HG03060 (cell line): Measurements from ENCODE around the gene APCDD1L.
"Not testable (repeated sequence)": the region's sequence is repeated elsewhere in the genome, so short reads cannot be mapped to it uniquely, and the experiment has no call there.

Source experiments
- ATAC-seq: cut with Tn5 transposase; IDR thresholded peaks from one replicate; pipeline ENCODE4 v1.9.1; 2021; ENCODE audit warnings: low read depth, moderate number of reproducible peaks; ENCODE audit not compliant: unreplicated experiment

Gene APCDD1L

DNA sequence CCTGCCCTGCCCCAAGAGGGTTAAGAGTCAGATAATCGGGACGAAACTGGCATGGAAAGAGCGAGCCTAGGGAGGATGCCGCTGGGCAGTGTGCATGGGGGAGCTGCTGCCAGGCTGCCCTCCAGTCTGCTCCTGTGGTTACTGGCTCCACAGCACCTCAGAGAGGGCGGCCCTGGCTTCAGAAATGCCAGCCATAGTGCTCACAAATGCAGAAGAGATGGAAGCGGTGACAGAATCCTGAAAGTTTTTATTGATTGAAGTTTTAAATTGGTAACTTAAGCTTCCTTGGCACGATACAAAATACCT, 68.3 kb downstream of the APCDD1L start:
- no peak for ATAC-seq

DNA sequence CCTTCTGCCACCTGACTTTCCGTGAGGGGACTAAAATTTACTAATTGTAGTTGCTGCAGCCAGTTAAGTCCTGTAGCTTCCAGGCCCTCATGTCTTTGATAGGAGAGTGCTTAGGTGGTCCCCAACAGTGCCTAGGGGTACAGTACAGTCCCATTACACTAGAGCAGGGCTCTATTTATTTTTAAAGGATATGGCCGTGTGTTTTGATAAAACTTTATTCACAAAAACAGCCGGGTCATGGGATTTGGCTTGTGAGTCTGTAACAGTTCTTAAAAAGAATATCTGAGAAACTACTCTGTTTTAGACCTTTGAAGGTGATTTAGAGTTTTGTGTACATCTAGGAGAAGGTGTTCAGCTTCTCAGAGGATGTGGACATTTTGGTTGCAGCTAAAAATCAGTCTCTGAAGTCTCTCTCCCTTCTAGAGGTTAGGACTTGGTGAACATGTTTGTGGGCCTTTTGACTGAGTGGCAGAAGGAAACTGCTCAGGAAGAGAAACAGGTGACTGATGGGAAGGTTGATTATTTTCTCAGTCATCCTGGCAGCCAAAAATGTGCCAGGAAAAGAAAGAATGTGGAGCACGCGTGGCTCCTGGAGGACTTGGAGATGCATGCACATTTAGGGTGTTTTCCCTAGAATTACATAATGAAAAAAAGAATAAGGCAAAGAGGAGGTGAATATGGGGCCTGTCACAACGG, 68.8 kb downstream of the APCDD1L start:
- ATAC-seq, result no peak

DNA sequence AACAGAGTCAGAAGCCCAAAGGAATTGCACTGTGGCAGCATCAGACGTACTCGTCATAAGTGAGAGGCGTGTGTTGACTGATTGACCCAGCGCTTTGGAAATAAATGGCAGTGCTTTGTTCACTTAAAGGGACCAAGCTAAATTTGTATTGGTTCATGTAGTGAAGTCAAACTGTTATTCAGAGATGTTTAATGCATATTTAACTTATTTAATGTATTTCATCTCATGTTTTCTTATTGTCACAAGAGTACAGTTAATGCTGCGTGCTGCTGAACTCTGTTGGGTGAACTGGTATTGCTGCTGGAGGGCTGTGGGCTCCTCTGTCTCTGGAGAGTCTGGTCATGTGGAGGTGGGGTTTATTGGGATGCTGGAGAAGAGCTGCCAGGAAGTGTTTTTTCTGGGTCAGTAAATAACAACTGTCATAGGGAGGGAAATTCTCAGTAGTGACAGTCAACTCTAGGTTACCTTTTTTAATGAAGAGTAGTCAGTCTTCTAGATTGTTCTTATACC, 70.4 kb downstream of the APCDD1L start:
- ATAC-seq, result no peak

DNA sequence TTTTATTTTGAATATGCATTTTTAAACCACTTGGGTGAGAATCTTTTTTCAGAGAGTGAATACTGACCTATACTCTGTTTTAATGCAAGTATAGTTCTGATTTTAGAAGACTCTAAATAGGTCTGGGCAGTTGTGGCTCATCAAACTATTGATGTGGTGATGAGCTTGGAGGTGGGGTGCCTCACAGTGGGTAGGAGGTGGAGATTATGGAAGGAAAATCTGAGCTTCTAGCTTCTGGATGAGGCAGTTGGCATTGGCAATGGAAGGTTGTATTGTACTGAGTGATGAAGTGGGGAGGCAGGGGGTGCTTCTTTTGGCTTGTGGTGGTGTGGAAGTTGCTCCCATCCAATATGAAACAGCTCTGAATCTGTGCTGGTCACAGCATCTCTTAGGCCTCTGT, 73.5 kb downstream of the APCDD1L start:
- ATAC-seq, result no peak

DNA sequence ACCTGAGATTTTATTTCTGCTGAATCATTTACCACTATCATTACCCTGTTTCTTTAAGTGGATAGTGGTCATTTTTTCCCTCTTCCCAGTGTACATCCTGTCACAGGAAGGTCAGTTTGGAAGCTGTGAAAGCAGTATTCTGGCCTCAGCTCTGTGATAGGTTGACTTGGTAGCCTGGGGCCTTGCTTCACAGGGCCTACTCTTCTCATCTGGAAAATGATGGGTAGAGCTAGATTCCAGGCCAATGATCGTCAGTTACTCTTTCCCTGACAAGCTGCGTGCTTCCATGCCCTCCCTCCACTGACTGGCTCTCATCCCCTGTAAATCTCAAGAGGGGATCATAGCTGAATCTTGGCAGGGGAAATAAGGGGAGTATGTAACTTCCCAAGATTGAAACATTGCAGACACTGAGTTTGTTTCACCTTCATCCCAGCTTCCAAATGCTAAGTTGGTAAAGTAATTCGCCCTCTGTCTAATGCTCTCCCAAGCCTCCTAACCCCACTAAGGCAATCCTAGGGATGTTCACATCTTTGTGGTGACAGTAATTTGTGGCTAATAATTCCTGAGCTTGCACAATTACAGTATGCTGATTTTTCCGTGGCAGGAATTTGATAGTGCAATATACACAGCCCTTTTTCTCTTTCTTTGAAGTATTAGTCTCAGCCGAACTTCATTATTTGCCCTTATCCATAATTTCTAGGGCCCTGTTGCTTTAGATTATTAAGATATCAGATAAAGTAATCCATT, 75.0 kb downstream of the APCDD1L start:
- ATAC-seq, result no peak

DNA sequence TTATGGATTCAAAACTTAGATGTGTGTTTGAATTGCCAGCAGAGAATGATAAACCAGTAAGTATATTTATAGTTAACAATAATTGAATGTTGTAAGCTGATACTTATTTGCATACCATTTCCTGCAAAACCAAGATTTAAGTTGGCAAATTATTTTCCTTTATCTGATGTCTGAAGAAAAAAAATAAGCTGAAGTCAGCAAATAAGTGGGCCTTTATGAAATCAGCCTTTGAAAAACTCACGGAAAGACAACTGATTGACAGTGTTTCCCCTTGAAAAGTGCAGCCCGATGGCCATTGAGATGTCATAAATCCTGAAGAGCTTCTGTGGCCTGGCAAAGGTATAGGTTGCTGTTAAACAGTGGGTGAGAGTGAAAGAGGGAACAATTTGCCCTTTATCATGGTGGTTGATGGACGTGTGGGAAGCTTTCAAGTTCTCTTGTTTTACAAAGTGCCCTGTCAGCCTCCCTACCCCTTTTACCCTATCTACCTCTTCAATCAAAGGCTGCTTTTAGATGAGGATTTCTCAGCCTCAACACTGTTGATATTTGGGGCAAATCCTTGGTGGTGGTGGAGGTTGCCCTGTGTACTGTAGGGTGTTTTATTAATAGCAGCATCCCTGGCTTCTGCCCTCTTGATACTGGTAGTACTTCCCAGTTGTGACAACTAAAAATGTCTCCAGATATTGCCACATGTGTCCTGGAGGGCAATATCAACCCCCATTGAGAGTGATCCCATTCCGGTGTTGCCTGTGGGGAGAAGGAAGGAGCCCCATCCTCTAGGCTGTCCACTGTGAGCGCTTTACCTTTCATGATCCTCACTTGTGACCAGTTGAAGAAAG, 76.0 kb downstream of the APCDD1L start:
- ATAC-seq, result no peak

DNA sequence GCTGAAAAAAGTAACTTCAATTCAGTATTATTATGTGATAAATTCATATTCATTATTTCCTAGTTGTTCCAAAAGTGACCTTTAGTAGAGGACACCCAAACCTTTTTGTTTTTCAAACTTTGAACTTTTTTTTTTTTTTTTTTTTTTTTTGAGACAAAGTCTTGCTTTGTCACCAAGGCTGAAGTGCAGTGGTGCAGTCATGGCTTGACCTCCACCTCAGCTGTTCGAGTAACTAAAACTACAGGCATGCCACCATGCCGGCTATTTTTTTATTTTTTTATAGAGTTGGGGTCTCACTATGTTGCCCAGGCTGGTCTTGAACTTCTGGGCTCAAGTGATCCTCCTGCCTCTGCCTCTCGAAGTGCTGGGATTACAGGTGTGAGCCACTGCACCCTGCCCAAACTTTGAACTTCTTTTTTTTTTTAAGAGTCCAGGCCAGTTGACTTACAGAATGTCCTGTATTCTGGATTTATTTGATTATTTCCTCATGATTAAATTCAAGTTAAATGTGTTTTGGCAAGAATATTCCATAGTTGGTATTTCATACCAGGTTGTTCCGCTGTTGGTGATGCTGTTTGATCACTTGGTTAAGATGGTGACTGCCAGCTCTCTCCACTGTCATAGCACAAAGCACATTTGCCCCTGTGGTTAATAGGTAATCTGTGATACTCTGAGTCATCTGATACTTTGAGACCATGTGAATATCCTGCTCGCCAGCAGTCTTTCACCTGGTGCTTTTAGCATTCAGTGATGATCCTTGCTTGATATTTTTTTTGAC, 78.1 kb downstream of the APCDD1L start:
- ATAC-seq, result no peak

DNA sequence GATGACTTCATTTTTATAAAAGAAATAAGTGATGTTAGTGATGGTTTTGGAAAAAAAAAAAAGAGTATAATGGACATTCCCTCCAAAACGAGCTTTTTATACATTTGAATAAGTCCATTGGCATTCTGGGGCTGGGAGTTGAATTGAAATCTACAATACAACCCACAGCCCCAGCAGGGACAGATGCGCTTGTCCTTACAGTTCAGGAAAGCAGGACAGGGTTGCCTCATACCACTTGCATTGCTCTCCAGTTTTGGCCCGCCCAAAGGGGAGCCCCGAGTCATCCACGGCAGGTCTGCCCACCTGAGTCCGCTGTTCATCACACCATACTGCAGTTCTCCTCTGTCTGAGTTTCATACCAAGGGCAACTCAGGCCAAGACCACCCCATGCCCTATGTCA, 80.0 kb downstream of the APCDD1L start:
- no peak for ATAC-seq

DNA sequence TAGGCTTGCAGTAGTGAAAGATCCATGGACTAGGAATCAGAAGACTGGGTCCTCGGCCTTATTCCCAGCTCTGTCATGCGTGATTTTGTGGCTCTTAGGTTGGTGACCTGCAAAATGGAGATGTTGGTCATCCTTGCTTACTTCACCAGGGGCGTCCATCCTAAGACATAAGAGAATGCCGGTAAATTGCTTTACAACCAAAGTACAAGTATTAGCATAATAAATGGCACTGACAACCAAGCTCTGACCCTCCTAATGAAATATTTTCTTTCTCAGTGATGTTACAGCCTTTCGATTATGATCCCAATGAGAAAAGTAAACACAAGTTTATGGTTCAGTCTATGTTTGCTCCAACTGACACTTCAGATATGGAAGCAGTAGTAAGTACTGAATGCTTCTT, 80.9 kb downstream of the APCDD1L start:
- no peak for ATAC-seq

DNA sequence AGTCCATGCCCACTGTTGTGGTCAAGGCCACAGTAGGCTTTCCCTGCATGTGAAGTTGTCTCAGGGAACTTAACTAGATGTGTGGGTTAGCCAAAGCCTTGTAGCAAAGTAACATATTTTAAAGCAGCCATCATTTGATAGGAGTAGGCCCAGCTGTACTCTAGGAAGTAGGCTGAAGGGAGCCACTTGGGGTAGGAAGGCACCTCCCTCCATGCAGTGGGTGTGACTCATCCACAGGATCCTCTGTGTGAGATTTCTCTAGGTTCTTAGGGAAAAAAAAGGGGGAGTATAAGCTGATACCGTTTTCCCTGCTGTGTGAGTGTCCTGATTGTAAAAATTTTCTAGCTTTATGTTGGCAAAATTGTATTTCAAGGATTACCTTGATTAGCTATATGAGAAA, 81.4 kb downstream of the APCDD1L start:
- no peak for ATAC-seq

DNA sequence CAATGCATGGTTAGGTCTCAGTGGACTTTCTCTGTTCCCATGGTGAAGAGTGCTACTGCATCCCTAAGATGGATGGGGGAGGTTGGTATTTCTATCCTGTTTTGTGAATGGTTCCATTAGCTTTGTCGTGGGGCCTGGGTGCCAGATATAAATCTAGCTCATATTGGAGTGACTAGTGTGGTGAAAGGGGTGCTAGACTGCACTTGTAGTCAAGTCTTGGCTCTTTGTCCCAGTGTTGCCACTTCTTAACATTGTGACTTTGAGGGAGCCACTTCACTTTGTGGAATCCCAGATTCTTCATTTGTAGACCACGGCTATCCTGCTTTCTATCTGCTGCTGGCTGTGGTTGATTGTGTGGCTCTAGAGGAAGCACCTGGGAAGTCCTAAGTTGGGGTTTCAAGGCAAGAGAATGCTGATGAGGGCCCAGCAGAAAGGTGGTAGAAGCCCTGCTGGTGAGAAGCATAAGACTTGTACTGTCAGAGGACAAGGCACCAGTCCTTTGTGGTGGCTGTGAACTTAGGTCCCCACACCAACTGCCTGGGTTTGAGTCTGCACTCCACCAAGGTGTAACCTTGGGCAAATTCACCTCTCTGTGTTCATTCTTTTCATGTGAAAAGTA, 82.1 kb downstream of the APCDD1L start:
- no peak for ATAC-seq

DNA sequence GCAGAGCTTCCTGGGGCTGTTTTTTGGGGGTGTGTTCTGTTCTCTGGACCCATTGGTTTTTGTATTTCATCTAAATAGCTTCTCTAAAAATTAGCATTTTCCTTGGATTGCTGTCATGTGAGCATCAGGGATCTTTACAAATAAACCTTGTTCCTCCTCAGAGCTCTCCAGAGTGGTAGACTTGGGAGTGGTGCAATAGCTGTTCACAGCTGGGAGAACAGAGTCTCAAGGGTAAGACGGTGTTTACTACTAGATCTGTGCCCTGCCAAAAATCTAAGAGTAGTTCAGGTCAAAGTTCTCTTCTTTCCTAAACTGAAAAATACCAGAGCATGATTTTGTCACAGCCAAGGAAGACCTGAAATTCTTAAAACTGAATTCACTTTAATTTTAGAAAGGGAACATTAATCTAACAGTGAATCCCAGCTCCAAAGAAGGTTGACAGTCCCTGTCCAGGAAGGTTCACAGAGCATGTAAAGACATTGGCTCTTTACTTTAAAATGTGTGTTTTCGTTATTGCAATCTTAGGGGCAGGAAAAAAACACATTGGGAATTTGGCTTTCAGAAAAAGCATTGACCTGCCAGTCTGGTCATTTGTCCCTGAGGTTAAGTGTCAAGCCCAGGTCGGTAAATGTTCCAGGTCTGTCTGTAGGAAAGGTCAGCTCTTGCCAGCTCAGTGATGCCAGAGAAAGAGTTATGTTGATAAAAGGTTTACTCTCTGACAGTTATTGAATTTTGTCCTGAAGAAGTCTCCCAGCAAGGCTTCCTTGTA, 82.8 kb downstream of the APCDD1L start:
- ATAC-seq, result no peak

DNA sequence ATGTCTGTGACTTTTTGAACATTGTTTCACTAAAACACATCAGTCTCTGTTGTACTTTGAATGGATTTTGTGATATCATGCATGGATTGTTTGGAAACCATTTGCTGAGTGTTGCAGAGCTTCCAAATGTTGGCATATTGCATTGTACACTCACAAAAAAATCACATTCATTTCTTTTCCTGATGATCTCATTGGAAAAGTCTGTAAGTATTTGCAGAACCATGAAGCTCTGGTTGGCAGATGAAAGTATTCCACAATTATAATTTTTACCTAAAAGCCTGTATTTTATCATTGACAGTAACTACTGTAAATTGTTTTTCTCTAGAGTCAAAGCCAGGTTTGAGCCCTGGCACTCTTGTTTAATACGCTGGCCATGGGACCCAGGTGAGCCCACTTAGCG, 84.1 kb downstream of the APCDD1L start:
- no peak for ATAC-seq

DNA sequence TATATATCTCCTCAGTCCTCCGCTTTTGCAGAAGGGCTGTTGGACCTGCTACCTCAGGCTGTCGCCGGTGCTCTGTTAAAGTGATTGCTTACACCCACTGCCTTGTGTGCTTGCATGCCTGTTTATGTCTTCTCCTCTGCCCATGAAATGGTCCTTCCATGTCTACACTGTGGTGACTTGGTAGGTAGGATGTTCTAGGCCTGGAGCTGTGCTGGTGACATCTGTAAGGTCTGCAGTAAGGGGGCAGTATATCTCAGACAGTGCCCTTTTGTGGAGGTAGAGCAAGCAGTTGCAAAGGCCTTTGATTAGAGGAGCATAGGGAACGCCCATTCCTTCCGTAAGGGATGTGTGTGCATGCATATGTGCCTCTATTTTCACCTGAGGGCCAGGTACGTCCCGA, 85.9 kb downstream of the APCDD1L start:
- no peak for ATAC-seq

DNA sequence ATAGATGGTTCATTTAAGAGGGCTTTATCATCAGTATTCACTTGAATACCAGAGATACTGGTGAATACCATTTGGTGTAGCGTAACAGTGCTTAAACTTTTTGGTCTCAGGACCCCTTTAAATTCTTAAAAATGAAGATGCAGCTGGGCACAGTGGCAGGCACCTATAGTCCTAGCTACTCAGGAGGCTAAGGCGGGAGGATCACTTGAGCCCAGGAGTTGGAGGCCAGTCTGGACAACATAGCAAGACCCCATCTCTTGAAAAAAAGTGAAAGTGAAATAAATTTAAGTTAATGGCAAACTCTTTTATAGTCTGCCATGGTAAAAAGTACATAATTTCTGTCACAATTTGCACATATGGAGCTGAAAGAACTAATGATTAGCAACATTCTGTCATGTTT, 86.8 kb downstream of the APCDD1L start:
- ATAC-seq, result no peak

DNA sequence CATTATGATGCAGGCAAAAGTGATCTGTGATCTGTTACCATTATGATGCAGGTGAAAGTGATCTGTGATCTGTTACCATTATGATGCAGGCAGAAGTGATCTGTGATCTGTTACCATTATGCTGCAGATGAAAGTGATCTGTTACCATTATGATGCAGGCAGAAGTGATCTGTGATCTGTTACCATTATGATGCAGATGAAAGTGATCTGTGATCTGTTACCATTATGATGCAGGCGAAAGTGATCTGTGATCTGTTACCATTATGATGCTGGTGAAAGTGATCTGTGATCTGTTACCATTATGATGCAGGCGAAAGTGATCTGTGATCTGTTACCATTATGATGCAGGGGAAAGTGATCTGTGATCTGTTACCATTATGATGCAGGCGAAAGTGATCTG, 87.6 kb downstream of the APCDD1L start:
- ATAC-seq, result not testable (repeated sequence)

DNA sequence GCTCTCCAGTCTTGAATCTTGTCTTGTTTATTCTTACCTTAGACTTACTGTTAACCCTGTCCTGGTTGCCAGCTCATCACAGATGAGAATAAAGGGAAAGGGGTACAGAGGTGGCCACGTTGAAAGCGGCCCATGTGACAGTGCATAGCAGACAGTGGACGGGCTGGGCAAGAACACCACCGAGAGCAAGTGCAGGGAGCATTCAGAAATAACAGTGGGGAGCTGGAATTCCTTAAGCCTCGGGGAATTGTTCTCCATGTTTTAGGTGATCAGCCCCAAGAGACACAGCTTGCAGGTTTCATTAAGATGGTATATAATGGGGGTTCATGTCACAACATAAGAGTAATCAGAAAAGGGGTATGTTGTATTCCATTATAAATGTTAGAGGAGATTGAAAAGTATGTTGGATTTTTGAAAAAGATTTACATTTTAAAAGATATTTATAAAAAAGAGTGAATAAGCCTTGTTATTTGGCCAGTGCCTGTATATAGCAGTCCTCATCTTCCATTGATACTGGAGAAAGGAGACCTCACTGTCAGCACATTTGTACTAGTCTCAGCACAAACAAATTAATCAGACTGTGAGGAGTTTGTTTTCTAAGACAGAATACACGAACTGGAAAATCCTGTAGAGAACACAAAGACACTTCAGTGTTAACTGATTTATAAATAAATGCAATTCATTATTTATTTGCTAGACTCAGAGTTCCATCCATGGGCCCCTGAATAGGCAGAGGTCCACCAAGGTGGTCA, 90.8 kb downstream of the APCDD1L start:
- no peak for ATAC-seq

DNA sequence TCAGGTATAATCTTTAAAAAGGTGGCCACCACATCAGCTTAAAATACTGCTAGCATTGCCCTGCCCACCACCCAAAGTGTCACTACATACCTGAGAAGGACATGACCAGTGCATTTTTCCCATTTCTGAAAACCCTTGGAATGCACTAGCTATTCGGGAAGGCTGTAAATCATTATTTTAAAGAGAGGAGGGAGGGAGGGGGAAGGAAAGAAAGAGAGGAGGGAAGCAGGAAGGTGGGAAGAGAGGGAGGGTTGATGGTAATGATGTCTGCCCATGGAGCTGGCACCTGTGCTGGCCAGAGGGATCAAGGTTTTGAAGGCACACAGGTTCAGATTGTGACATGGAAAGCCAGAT, 93.7 kb downstream of the APCDD1L start:
- ATAC-seq, result no peak
